PC-3 (cell line): ENCODE results near the gene SEPTIN12. TPM values are rescaled to one million over a fixed set of nuclear protein-coding genes. Genes with fewer than 3 reads are reported as not detected.

ENCODE experiments used
- ATAC-seq: fragments of 200-7000 bp; cut with Tn5 transposase; 2 replicates; pipeline ENCODE4 v1.9.1; 2020; ENCODE audit warnings: mild to moderate bottlenecking, moderate library complexity
- BruUV-seq: library from RNA; stranded (reverse); fragments of 400-500 nt; replicated peaks from 2 replicates; lab custom pipeline; 2021; lab: Mats Ljungman, UMichigan
- CTCF ChIA-PET: fragments of 300-600 bp; sonication (Branson Sonifier 250); formaldehyde crosslinking; loops from one replicate; lab custom pipeline; 2022; ENCODE audit warnings: antibody characterized with exemption; lab: Charles Lee
- POLR2A ChIA-PET: fragments of 300-600 bp; sonication (Branson Sonifier 250); formaldehyde crosslinking; loops from one replicate; lab custom pipeline; 2022; ENCODE audit warnings: antibody characterized with exemption; ENCODE audit not compliant: unreplicated experiment; lab: Charles Lee
- DNase-seq: peaks from one replicate; pipeline ENCODE4 v3.0.0-alpha.2; 2015
- H2AFZ ChIP-seq: fragments of 300-600 bp; sonication (generic); 2 replicates; pipeline ENCODE4 v1.6.0; 2016; ENCODE audit warnings: antibody characterized with exemption, low read length
- H3F3A ChIP-seq: fragments of 300-600 bp; sonication (generic); one replicate; pipeline ENCODE4 v1.6.0; 2017; ENCODE audit warnings: antibody characterized with exemption, low read length, control low read depth, mild to moderate bottlenecking; ENCODE audit not compliant: unreplicated experiment
- H3K27ac ChIP-seq: fragments of 300-600 bp; sonication (generic); 2 replicates; pipeline ENCODE4 v1.5.1; 2016; ENCODE audit warnings: mild to moderate bottlenecking, low read length
- H3K27me3 ChIP-seq: fragments of 300-600 bp; sonication (generic); 2 replicates; pipeline ENCODE4 v1.6.1; 2016; ENCODE audit warnings: low read length, mixed read lengths
- H3K36me3 ChIP-seq: fragments of 300-600 bp; sonication (generic); 2 replicates; pipeline ENCODE4 v1.6.1; 2016; ENCODE audit warnings: low read depth, mixed run types, low read length, mixed read lengths
- H3K4me1 ChIP-seq: fragments of 300-600 bp; sonication (generic); 2 replicates; pipeline ENCODE4 v1.5.1; 2016; ENCODE audit warnings: low read length; ENCODE audit not compliant: insufficient read depth
- H3K4me2 ChIP-seq: fragments of 300-600 bp; sonication (generic); 2 replicates; pipeline ENCODE4 v1.6.0; 2016; ENCODE audit warnings: low read length
- H3K4me3 ChIP-seq: fragments of 300-600 bp; sonication (generic); 2 replicates; pipeline ENCODE4 v1.5.1; 2016; ENCODE audit warnings: mild to moderate bottlenecking, low read length, mixed read lengths
- H3K79me2 ChIP-seq: fragments of 300-600 bp; sonication (generic); 2 replicates; pipeline ENCODE4 v1.6.1; 2017; ENCODE audit warnings: low read length, mixed read lengths
- H3K9ac ChIP-seq: fragments of 300-600 bp; sonication (generic); 2 replicates; pipeline ENCODE4 v1.6.0; 2016; ENCODE audit warnings: mild to moderate bottlenecking, low read length
- H3K9me2 ChIP-seq: fragments of 300-600 bp; sonication (generic); replicated peaks from 2 replicates; pipeline ENCODE4 v1.6.1; 2016; ENCODE audit warnings: mixed run types, low read length, mixed read lengths
- H3K9me3 ChIP-seq: fragments of 300-600 bp; sonication (generic); 2 replicates; pipeline ENCODE4 v1.6.1; 2016; ENCODE audit warnings: low read length, mixed read lengths
- H4K20me1 ChIP-seq: fragments of 300-600 bp; sonication (generic); 2 replicates; pipeline ENCODE4 v1.6.1; 2016; ENCODE audit warnings: low read length, mixed read lengths
- EZH2 ChIP-seq: fragments of 300-600 bp; sonication (generic); IDR thresholded peaks from one replicate; pipeline ENCODE4 v1.6.1; 2017; ENCODE audit warnings: antibody characterized with exemption, mild to moderate bottlenecking, low read length; ENCODE audit not compliant: unreplicated experiment
- EZH2phosphoT487 ChIP-seq: fragments of 300-600 bp; sonication (generic); IDR thresholded peaks from 2 replicates; pipeline ENCODE4 v1.6.1; 2018; ENCODE audit warnings: mild to moderate bottlenecking, antibody characterized with exemption, low read length, borderline replicate concordance
- intact Hi-C: fragments of 100-400 bp; cut with micrococcal nuclease; formaldehyde crosslinking; loops from 2 replicates; pipeline ENCODE4 v1.9.0; 2023
- total RNA-seq: library from RNA; depleted of rRNA; stranded (reverse); fragments of >200 nt; gene quantifications from 2 replicates; pipeline ENCODE4 v1.2.3, GENCODE V29; 2014
- TF ChIP-seq, protein P1 (sequence below): fragments of 300-600 bp; sonication (generic); conservative IDR thresholded peaks from 2 replicates; pipeline ENCODE4 v1.5.1; 2017; ENCODE audit warnings: antibody characterized with exemption, low read depth, mild to moderate bottlenecking, low read length

Gene SEPTIN12
- total RNA-seq, 1 experiment from 2014 or later, result not detected

DNA sequence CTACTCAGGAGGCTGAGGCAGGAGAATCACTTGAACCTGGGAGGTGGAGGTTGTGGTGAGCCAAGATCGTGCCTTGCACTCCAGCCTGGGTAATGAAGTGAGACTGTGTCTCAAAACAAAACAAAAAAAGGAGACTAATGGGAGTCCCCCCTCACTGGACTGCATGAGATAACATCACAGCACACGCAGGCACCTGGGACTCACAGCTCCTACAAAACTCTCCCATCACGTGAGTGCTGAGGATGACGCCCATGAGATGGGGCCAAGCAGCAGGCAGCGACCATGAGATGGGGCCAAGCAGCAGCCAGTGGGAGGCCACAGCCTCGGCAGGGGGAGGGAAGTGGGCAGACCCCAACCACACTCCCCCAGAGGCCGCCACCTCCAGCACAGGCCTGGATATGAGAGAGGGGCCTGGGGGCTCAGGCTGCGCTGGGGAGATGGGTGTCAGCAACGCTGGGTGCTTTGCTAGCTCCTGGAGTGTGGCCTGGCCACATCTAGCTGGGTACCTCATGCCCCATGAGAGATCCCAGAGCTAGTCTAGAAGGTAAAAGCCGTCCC is 38.4 kb downstream of the SEPTIN12 start:
- BruUV-seq, result no TSS peak
- H3K36me3 ChIP-seq, result no peaks in the 10 kb centered on the region
- ChIA-PET CTCF (no interaction called here), POLR2A (no interaction called here)
- H4K20me1 ChIP-seq, result no peaks in the 10 kb centered on the region
- H3K4me3 ChIP-seq, result no peak overlapping the region
- no peak overlapping the region for H3K27ac ChIP-seq
- H3K79me2 ChIP-seq, result no peaks in the 10 kb centered on the region
- H3K9me2 ChIP-seq, result no peaks in the 10 kb centered on the region
- H3F3A ChIP-seq, result no peaks in the 10 kb centered on the region
- DNase-seq, result no peak
- H3K4me2 ChIP-seq, result no peak overlapping the region
- H3K9me3 ChIP-seq, result no peaks in the 10 kb centered on the region
- no peak for ATAC-seq
- H3K27me3 ChIP-seq, result no peaks in the 10 kb centered on the region
- no peak overlapping the region for H3K9ac ChIP-seq
- intact Hi-C loops, result no loop called here
- H3K4me1 ChIP-seq, result no peaks in the 10 kb centered on the region
- no peak for TF ChIP-seq EZH2phosphoT487
- TF ChIP-seq, protein P1, sequence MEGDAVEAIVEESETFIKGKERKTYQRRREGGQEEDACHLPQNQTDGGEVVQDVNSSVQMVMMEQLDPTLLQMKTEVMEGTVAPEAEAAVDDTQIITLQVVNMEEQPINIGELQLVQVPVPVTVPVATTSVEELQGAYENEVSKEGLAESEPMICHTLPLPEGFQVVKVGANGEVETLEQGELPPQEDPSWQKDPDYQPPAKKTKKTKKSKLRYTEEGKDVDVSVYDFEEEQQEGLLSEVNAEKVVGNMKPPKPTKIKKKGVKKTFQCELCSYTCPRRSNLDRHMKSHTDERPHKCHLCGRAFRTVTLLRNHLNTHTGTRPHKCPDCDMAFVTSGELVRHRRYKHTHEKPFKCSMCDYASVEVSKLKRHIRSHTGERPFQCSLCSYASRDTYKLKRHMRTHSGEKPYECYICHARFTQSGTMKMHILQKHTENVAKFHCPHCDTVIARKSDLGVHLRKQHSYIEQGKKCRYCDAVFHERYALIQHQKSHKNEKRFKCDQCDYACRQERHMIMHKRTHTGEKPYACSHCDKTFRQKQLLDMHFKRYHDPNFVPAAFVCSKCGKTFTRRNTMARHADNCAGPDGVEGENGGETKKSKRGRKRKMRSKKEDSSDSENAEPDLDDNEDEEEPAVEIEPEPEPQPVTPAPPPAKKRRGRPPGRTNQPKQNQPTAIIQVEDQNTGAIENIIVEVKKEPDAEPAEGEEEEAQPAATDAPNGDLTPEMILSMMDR, result no peak
- TF ChIP-seq EZH2, result no peak
- no peak overlapping the region for H2AFZ ChIP-seq

GRCh38 chr16:4748682-4749411 is 39.3 kb downstream of the SEPTIN12 start:
- POLR2A ChIA-PET, result no interaction called here
- no peaks in the 10 kb centered on the region for H3K4me1 ChIP-seq
- TF ChIP-seq, protein P1, result no peak
- no peak for TF ChIP-seq EZH2phosphoT487
- TF ChIP-seq EZH2, result no peak
- intact Hi-C loops, result no loop called here
- no peaks in the 10 kb centered on the region for H3K9me2 ChIP-seq
- H3K36me3 ChIP-seq, result no peaks in the 10 kb centered on the region
- H3K79me2 ChIP-seq, result no peaks in the 10 kb centered on the region
- no peak overlapping the region for H3K27ac ChIP-seq
- no peak for ATAC-seq
- CTCF ChIA-PET, result no interaction called here
- H3K4me2 ChIP-seq, result no peak overlapping the region
- H3K27me3 ChIP-seq, result no peaks in the 10 kb centered on the region
- no TSS peak for BruUV-seq
- no peaks in the 10 kb centered on the region for H4K20me1 ChIP-seq
- no peak for DNase-seq
- no peaks in the 10 kb centered on the region for H3K9me3 ChIP-seq
- H3F3A ChIP-seq, result no peaks in the 10 kb centered on the region
- no peak overlapping the region for H2AFZ ChIP-seq
- H3K9ac ChIP-seq, result no peak overlapping the region
- no peak overlapping the region for H3K4me3 ChIP-seq
